ENCODE data around the gene OPN1SW.

OPN1SW gene, protein sequence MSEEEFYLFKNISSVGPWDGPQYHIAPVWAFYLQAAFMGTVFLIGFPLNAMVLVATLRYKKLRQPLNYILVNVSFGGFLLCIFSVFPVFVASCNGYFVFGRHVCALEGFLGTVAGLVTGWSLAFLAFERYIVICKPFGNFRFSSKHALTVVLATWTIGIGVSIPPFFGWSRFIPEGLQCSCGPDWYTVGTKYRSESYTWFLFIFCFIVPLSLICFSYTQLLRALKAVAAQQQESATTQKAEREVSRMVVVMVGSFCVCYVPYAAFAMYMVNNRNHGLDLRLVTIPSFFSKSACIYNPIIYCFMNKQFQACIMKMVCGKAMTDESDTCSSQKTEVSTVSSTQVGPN

DNA sequence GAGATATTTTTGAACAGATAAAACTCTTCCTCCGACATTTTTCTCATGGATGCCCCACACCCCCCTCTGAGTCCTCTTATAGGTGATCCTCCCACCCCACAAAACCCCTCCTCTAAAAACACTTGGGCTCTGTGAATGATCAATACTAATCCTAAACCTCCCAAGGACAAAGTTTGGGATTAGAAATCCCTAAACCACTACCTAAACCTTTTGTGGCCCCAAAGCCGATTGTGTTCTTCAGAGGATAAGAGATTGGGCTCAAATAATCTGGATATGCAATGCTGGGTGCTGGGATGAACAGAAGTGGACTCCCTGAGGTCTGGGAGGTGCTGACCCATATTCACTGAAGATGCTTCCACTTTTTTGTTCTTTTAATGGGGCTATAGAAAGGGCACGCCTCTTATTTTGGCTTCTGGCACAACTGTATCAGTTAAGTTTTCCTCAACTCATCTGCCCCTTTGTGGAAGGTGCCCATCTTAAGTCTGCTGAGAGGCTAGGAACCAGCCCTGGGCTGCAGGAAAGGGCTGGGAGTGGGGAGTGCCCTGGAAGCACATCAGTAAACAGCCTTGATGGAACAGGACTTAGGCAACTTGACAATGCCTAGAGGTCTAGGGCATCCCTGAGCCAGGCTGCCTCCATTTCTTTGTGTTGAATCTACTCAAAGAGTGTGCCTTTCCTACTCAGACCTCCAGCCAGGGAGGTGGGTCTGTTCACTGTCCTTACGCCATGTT, at the start of gene OPN1SW:
Gene OPN1SW (minus strand): TSS at position 51 of the 731 bp plus-strand sequence. CDS start 13 bp downstream, at position 38.
- no peak for DNase-seq

GRCh38 chr7:128821724-128822123, 46.1 kb upstream of the OPN1SW start:
- no peak for DNase-seq

DNA sequence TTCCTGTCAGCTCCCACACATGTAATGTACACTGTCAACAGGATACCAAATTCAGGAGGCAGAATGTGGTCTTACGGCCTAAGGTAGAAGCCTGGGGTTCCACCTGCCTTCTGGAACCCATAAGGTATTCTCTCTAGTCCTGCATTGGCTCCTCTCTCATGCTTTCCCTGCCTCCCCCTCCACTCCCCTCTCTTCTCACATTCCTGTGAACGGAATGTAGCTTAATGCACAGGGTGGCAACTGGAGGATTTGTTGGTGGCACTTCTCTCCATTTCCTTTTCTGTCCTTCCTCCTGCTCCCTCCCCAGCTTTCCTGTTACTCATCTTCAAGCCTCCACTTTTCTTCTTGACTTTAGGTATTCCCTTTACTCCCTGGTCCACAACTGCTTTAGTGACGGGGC, 43.1 kb upstream of the OPN1SW start:
- no peak for DNase-seq

DNA sequence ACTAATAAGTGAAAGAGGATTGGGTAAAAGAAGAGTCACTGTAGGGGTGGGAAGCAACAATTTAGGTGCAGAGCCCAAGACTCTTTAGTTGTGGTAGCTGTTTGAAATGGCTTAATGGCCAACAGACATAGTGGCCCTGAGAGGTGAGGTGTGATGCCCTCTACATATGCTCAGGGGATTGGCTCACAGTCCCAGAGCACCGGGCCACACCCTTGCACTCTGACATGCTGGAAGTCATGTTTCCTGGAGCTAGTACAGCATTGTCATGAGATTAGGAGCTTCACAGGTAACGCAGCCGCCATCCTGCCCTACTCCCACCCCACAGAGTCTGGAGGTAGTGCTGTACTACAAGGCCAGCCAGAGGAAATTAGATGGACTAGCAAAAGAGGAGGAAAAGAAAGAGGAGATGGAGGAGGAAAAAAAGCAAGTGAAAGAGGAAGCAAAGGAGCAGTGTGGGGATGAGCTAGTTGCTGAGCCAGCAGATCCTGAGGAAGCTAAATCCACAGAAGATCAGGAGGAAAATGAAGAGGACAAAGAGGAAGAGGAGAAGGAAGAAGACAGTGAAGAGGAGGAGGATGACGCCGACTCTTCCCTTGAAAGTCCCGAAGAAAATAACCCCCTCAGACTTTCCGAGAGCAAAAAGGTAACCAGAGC, 39.8 kb upstream of the OPN1SW start:
- DNase-seq = no peak

GRCh38 chr7:128814499-128814898, 38.9 kb upstream of the OPN1SW start:
- no peak for DNase-seq

- DNase-seq = no peak
These were observed 37.0 kb upstream of the OPN1SW start for GRCh38 chr7:128812514-128813168.

GRCh38 chr7:128811631-128812430, 36.2 kb upstream of the OPN1SW start:
- DNase-seq = no peak

DNA sequence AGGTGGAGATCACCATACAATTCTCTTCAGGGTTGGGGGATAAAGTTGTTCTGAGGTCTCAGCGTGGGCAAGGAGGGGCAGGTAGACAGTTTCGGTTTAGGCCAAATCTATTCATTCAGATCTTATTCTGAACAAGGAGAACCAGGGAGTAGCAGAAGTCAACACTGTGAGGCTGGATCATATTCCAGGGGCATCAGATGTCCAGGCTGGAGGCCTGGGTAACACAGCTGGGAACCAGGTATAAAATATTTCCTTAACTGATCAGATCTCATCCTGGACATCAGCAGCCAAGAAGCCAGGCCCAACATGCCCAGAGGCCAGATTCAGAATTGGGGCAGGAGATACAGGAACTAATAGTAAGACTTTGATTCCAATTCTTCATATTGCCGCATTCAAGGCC, 35.4 kb upstream of the OPN1SW start:
- no peak for DNase-seq

DNA sequence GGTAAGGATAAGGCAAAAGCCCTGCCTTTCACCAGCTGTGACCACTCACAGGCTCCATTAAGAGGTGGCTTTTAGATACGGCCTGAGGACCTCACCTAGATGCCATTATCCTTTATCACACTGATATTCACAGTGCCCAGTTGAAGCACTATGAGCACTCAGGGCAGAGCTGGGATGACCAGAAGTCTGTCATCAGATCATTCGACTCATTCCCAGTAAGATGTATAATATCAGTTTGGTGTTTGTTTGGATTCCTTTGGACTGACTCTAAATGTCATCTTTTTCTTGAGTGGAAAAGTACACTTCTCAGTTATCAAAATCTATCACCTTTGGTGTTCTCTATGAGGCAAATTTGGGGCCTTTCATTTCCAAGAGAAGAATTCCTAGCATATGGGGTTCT, 34.9 kb upstream of the OPN1SW start:
- no peak for DNase-seq

DNA sequence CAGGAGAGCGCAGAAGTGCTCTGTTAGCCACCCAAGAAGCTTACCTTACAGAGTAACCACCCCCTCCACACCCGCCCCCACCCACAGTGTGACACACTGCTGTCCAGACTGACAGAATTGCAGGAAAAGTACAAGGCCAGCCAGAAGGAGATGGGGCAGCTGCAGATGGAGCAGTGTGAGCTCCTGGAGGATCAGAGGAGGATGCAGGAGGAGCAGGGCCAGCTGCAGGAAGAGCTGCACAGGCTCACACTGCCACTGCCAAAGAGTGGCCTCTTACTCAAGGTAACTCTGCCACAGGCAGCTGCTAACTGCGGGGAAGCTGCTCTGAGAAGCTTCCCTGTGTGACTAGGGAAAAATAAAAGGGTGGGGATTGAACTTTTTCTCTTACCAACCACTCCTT, 33.8 kb upstream of the OPN1SW start:
- no peak for DNase-seq

- DNase-seq = peak; percentile 54
These were observed 31.6 kb upstream of the OPN1SW start for GRCh38 chr7:128807191-128807590.

DNA sequence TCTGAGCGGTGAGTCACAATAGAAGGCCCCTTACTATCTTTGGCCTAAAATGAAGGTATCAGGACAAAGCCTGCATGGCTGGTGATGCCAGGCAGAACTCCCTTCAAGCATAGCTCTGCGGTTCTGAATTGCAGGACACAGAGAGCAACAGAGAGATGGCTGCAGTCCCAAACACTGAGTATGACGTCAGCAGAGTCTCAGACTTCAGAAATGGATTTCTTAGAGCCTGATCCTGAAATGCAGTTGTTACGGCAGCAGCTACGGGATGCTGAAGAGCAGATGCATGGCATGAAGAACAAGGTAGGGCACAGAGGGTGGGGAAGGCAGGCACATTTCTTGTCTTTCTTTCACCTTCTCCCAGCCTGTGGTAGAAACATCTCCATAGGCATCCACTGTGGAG, 29.6 kb upstream of the OPN1SW start:
- no peak for DNase-seq

DNA sequence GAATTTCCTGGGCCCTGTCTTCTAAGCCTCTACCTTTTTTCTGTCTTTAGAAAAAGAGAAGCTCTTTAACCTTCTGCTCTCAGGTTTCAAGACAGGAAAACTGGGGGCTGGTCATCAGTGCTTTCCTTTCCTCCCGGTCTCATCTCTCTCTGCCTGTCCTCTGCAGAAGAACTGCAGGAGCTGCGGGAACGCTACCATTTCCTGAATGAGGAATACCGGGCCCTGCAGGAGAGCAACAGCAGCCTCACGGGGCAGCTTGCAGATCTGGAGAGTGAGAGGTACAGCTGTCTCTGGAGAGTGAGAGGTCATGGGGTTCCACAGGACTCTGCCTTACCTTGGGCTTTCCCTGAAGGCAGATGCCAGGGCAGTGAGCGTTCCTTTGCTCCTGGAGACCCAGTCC, 28.9 kb upstream of the OPN1SW start:
- DNase-seq = no peak

- DNase-seq = no peak
These were observed 26.2 kb upstream of the OPN1SW start for GRCh38 chr7:128801667-128802418.

DNA sequence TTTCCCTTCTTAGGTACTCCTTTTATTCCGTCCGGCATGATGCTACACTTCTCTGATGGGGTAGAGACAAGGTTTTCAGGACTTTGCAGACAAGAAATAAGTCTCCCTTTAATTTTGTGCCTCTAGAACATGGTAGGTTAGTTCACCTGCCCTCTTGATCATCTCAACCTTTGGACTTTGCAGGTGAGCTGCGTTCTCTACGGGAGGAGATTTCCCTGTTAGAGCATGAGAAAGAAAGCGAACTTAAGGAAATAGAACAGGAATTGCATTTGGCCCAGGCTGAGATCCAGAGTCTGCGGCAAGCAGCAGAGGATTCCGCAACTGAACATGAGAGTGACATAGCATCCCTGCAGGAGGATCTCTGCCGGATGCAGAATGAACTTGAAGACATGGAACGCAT, 25.4 kb upstream of the OPN1SW start:
- DNase-seq = no peak

DNA sequence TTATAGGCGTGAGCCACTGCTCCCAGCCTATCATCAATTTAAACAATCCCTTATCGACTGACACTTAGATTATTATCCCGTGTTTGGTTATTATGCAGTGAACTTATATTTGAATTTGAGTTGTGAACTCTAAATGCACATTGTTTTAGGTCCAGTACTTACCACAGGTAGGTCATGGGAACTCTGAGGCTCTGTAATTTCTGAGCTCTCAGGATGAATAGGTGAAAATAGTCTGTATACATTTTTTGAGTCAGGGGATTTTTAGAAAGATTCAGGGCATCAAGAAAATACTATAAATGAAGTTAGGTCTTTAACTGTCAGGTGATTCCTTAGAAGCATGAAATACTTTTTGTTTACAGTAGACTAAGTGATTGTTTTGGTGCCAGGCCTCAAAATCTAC, 25.0 kb upstream of the OPN1SW start:
- no peak for DNase-seq

- no peak for DNase-seq
These were observed 23.9 kb upstream of the OPN1SW start for GRCh38 chr7:128799451-128799850.

- DNase-seq = peak; percentile 57
These were observed 20.7 kb upstream of the OPN1SW start for GRCh38 chr7:128796327-128796726.

- no peak for DNase-seq
These were observed 19.5 kb upstream of the OPN1SW start for GRCh38 chr7:128795129-128795528.

DNA sequence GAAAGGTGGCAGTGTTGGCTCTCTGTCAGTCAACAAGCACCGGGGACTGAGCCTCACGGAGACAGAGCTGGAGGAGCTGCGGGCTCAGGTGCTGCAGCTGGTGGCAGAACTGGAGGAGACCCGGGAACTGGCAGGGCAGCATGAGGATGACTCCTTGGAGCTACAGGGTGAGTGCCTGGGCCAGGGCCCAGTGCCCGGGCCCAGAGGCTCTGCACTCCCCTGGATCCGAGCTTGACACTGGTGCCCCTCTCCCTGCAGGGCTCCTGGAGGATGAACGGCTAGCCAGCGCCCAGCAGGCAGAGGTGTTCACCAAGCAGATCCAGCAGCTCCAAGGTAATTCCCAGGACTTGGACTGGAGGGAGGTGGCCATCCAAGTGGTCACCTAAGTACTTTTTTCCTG, 18.8 kb upstream of the OPN1SW start:
- no peak for DNase-seq

DNA sequence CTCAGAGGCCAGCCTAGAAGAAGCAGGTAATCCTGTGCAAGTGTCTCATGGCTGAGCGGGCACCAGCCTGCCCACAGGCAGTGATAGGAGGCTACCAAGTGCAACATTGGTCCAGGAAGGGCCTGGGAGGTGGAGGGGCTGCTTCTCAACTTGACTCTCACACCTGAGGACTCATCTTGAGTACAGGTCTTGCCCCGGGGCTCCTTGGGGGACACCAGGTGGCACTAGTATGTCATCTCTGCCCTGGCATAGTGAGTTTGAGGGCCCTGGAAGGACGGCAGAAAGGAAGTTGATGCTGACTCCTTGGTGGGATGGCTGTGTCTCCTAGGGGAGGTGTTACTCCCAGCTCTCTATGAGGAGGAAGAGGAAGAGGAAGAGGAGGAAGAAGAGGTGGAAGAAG, 18.4 kb upstream of the OPN1SW start:
- DNase-seq = no peak

DNA sequence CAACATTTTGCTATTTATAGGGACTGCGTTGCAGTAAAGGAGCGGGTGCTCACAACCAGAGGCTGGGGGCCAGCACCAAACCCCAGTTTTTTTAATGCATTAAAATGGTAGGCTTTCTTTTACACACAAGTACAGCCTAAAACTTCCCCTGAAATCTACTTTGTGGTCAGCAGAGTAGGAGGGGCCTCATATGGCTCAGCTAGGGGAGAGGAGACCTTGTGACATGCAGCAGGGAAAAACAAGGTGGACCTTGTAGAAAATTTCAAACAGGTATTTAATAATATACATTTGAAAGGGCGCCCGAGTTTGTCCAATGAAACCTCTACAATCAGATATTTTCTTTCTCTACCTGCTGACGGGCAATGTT, 17.6 kb upstream of the OPN1SW start:
- DNase-seq = no peak
